K562 (cell line): ENCODE results near the gene SIT1. TPM values are rescaled to one million over a fixed set of nuclear protein-coding genes. Genes with fewer than 3 reads are reported as not detected.

Experiments
- ATAC-seq: fragments of 200-7000 bp; cut with Tn5 transposase; 3 replicates; pipeline ENCODE4 v1.9.1; 2020; ENCODE audit warnings: moderate library complexity
- BruUV-seq: library from RNA; stranded (reverse); fragments of 400-500 nt; replicated peaks from 2 replicates; lab custom pipeline; 2021; lab: Mats Ljungman, UMichigan
- CTCF ChIA-PET: fragments of 300-600 bp; formaldehyde crosslinking; extraction: SDS; loops from one replicate; lab custom pipeline; 2021; ENCODE audit warnings: low intra/inter-chr PET ratio; lab: Yijun Ruan, JAX
- POLR2A ChIA-PET: fragments of 300-600, 350-650 bp; sonication (Branson Sonifier 250); formaldehyde crosslinking; extraction: SDS; loops from one replicate; lab custom pipeline; 2021; ENCODE audit warnings: antibody characterized with exemption, inconsistent platforms; lab: Yijun Ruan, JAX
- DNase-seq, 4 experiments: peaks; one replicate each; pipeline versions ENCODE4 v3.0.0 to v3.0.0-alpha.2; 2011 to 2018; ENCODE audit warnings: low spot score in 3 of 4, mixed read lengths in 3 of 4; ENCODE audit errors: extremely low read depth in 1 of 4
- FAIRE-seq: peaks from 2 replicates; lab custom pipeline; 2011; peaks lifted over from hg19 to GRCh38; lab: Jason Lieb, UNC
- H2AFZ ChIP-seq: 2 replicates; pipeline ENCODE4 v1.6.0; 2011; ENCODE audit warnings: low read depth, low read length, control low read depth, inconsistent platforms
- H3K27ac ChIP-seq: fragments of 200-600 bp; 3 replicates; pipeline ENCODE4 v1.8.0; 2011; ENCODE audit warnings: low read depth, mild to moderate bottlenecking, control low read depth, inconsistent platforms, low read length, moderate library complexity, mixed read lengths; ENCODE audit errors: extremely low read depth
- H3K27me3 ChIP-seq, 2 experiments: fragments of 300-600 bp in 1 of 2; 2 replicates in 1 of 2; 3 replicates in 1 of 2; pipeline versions ENCODE4 v1.6.0 to v1.8.0; 2011; ENCODE audit warnings: inconsistent platforms in 2 of 2, low read length in 2 of 2, mild to moderate bottlenecking in 1 of 2, mixed read lengths in 1 of 2, moderate library complexity in 1 of 2; ENCODE audit not compliant: control insufficient read depth in 2 of 2, insufficient read depth in 2 of 2
- H3K36me3 ChIP-seq: fragments of 300-600 bp; 3 replicates; pipeline ENCODE4 v1.8.0; 2011; ENCODE audit warnings: mild to moderate bottlenecking, low read length, inconsistent platforms; ENCODE audit not compliant: control insufficient read depth, insufficient read depth
- H3K4me1 ChIP-seq, 2 experiments: fragments of 200-600 bp in 1 of 2; replicated peaks in 1 of 2; 2 replicates in 1 of 2; 3 replicates in 1 of 2; pipeline versions ENCODE4 v1.5.1 to v1.8.0; 2011; ENCODE audit warnings: inconsistent platforms in 2 of 2, low read length in 2 of 2, mild to moderate bottlenecking in 1 of 2, mixed read lengths in 1 of 2, moderate library complexity in 1 of 2; ENCODE audit not compliant: control insufficient read depth in 2 of 2, insufficient read depth in 2 of 2
- H3K4me2 ChIP-seq: 2 replicates; pipeline ENCODE4 v1.6.1; 2011; ENCODE audit warnings: low read length, control low read depth, inconsistent platforms, mixed read lengths; ENCODE audit not compliant: insufficient read depth
- H3K4me3 ChIP-seq: fragments of 200-600 bp; sonication (generic), shearing (Covaris generic); 2 replicates; pipeline ENCODE4 v1.5.1; 2016; ENCODE audit warnings: control low read depth, inconsistent platforms
- H3K79me2 ChIP-seq: fragments of 200-600 bp; 3 replicates; pipeline ENCODE4 v1.8.0; 2011; ENCODE audit warnings: low read length, inconsistent platforms; ENCODE audit not compliant: control insufficient read depth, insufficient read depth
- H3K9ac ChIP-seq, 2 experiments: 2 replicates each; pipeline versions ENCODE4 v1.6.0 to v1.6.1; 2011; ENCODE audit warnings: low read depth in 2 of 2, low read length in 2 of 2, control low read depth in 1 of 2, inconsistent platforms in 1 of 2, mild to moderate bottlenecking in 1 of 2, mixed read lengths in 1 of 2; ENCODE audit not compliant: insufficient read depth in 1 of 2
- H3K9me1 ChIP-seq: one replicate; pipeline ENCODE4 v1.6.0; 2011; ENCODE audit warnings: inconsistent platforms, mild to moderate bottlenecking, low read length, moderate library complexity; ENCODE audit not compliant: control insufficient read depth, insufficient read depth
- H3K9me3 ChIP-seq: replicated peaks from 2 replicates; pipeline ENCODE4 v1.5.1; 2011; ENCODE audit warnings: low read depth, low read length, inconsistent platforms; ENCODE audit not compliant: control insufficient read depth, insufficient read depth
- H4K20me1 ChIP-seq: replicated peaks from 2 replicates; pipeline ENCODE4 v1.6.1; 2011; ENCODE audit warnings: low read length, inconsistent platforms, mixed read lengths; ENCODE audit not compliant: control insufficient read depth, insufficient read depth
- C11orf30 ChIP-seq: fragments of 450-650 bp; IDR thresholded peaks from 2 replicates; pipeline ENCODE4 v1.6.1; 2016; ENCODE audit warnings: low read depth, mild to moderate bottlenecking
- CBX3 ChIP-seq, 2 experiments: IDR thresholded peaks; 1 replicate in 1 of 2; 2 replicates in 1 of 2; pipeline ENCODE4 v1.6.1; 2012; ENCODE audit warnings: inconsistent platforms in 2 of 2, low read length in 2 of 2, borderline replicate concordance in 1 of 2, control low read depth in 1 of 2
- GABPA ChIP-seq: fragments of 200-800 bp; sonication (Bioruptor generic); conservative IDR thresholded peaks from 2 replicates; pipeline ENCODE4 v1.6.1; 2016; ENCODE audit warnings: low read depth, missing genetic modification characterization, missing compliant biosample characterization
- MAZ ChIP-seq, 2 experiments: fragments of 450-650 bp in 1 of 2; sonication (generic) in 1 of 2; formaldehyde crosslinking; IDR thresholded peaks in 1 of 2; conservative IDR thresholded peaks in 1 of 2; 2 replicates each; pipeline versions ENCODE4 v1.4.0 to v1.5.0; 2020; ENCODE audit warnings: mild to moderate bottlenecking in 1 of 2, missing genetic modification reagents in 1 of 2
- MNT ChIP-seq, 2 experiments: fragments of 450-650 bp; conservative IDR thresholded peaks; 2 replicates each; pipeline ENCODE4 v1.6.1; 2017; ENCODE audit warnings: mild to moderate bottlenecking in 2 of 2, moderate library complexity in 2 of 2
- NBN ChIP-seq: fragments of 450-650 bp; IDR thresholded peaks from 2 replicates; pipeline ENCODE4 v1.6.1; 2016; ENCODE audit warnings: low read depth, mild to moderate bottlenecking
- POLR2H ChIP-seq: IDR thresholded peaks from 2 replicates; pipeline ENCODE4 v1.6.1; 2016; ENCODE audit warnings: missing genetic modification characterization, low read depth, mild to moderate bottlenecking, control low read depth, missing compliant biosample characterization, moderate library complexity
- STAT5A ChIP-seq: IDR thresholded peaks from 2 replicates; pipeline ENCODE4 v1.6.1; 2012; ENCODE audit warnings: low read length, inconsistent platforms, borderline replicate concordance
- ZBTB1 ChIP-seq: sonication (generic); formaldehyde crosslinking; IDR thresholded peaks from 2 replicates; pipeline ENCODE4 v1.8.1; 2023; ENCODE audit warnings: missing genetic modification reagents, low read depth, mild to moderate bottlenecking, borderline replicate concordance
- ZBTB34 ChIP-seq: fragments of 250-450 bp; sonication (Bioruptor Pico); IDR thresholded peaks from 2 replicates; pipeline ENCODE4 v1.8.0; 2021; ENCODE audit warnings: mild to moderate bottlenecking, moderate library complexity
- ZNF408 ChIP-seq: fragments of 250-450 bp; sonication (Bioruptor Pico); IDR thresholded peaks from 2 replicates; pipeline ENCODE4 v1.4.0; 2020; ENCODE audit warnings: low read depth, mild to moderate bottlenecking, moderate library complexity
- ZNF717 ChIP-seq: fragments of 250-450 bp; sonication (Bioruptor Pico); IDR thresholded peaks from 2 replicates; pipeline ENCODE4 v1.5.0; 2021
- WGBS: fragments of 100-300 bp; shearing (Covaris generic); methylation state at CpG from one replicate; pipeline ENCODE4 v1.1.6; 2016; ENCODE audit warnings: low coverage, mixed read lengths; ENCODE audit not compliant: insufficient coverage; ENCODE audit errors: missing lambda C conversion rate; 5-methylcytosine and 5-hydroxymethylcytosine counted together
- in situ Hi-C: fragments of 300-500 bp; cut with MboI; formaldehyde crosslinking; loops from 4 replicates; pipeline ENCODE4 v1.15.0; 2018; ENCODE audit warnings: inconsistent platforms, mixed read lengths
- intact Hi-C: fragments of 100-400 bp; cut with micrococcal nuclease; formaldehyde crosslinking; loops from 2 replicates; pipeline ENCODE4 v1.14.2; 2022
- polyA plus RNA-seq, 8 experiments: library from polyadenylated mRNA; depleted of rRNA in 4 of 8; stranded (reverse) in 5 of 8; unstranded in 3 of 8; fragments of >200 nt; fragmentation: Nextera tagmentation in 2 of 8; fragmentation: Illumina TruSeq in 1 of 8; extraction: Ambion mirVana in 2 of 8; extraction: Trizol in 1 of 8; gene quantifications; 2 replicates each; pipeline versions ENCODE4 v1.2.1 to v1.2.3, GENCODE V29; 2011 to 2014; ENCODE audit warnings: inconsistent platforms in 1 of 8, missing spikeins in 1 of 8
- total RNA-seq, 7 experiments: library from RNA; depleted of rRNA in 6 of 7; stranded (reverse); fragments of >200 nt in 6 of 7; fragmentation: Illumina TruSeq in 2 of 7; extraction: Trizol in 2 of 7; gene quantifications; 2 replicates each; pipeline versions ENCODE4 v1.2.1 to v1.2.3, GENCODE V29; 2011 to 2021; ENCODE audit warnings: low replicate concordance in 1 of 7

Gene SIT1
- total and polyA plus RNA-seq, 9 of the 15 experiments (the other 6 are each of a cell fraction or from before 2014, with no cell fraction given), result not detected

GRCh38 chr9:35661756-35662350, 11.1 kb upstream of the SIT1 start:
- no peak overlapping the region for H3K4me3 ChIP-seq
- H3K36me3 ChIP-seq, result peaks cover 36% of the 10 kb centered on the region; the same call in 2 of the 3 replicates
- peaks cover 24 to 34% of the 10 kb centered on the region in 2 experiments for H3K4me1 ChIP-seq
- H3K9me1 ChIP-seq, result no peaks in the 10 kb centered on the region
- H4K20me1 ChIP-seq, result no peaks in the 10 kb centered on the region
- H2AFZ ChIP-seq, result no peak overlapping the region
- H3K79me2 ChIP-seq, result peaks cover 26% of the 10 kb centered on the region
- 47% methylated on average over 2 of the region's 3 CpGs for WGBS
- ATAC-seq, result no peak
- H3K27ac ChIP-seq, result peak overlapping the region; percentile 30; the same call in 1 of the 3 replicates
- no peaks in the 10 kb centered on the region for H3K27me3 ChIP-seq
- POLR2A ChIA-PET, result interaction anchor here (0.7 to 1.5 kb wide), 8 partner anchors 14 to 153 kb away, joined by 3 to 5 read pairs (median 4); partner anchors contain the start of genes CREB3, HINT2 and TLN1
- CTCF ChIA-PET, result no interaction called here
- BruUV-seq, result no TSS peak
- H3K4me2 ChIP-seq, result no peak overlapping the region
- no peak overlapping the region for H3K9ac ChIP-seq
- no peak for FAIRE-seq
- no peaks in the 10 kb centered on the region for H3K9me3 ChIP-seq
- intact Hi-C loops (loop anchor here (10.0 kb wide), 1 partner anchor 153 kb away; the partner anchor contains the start of genes HINT2 and SPAG8), in situ Hi-C loops (no loop called here)
- no peak for DNase-seq
- no peak for TF ChIP-seq ZNF408 (CRISPR knock-in tag)
- TF ChIP-seq CBX3 (IDR thresholded peaks at IDR 0.05; ENCODE audit: borderline replicate concordance in 1 of 2, low read length in 2 of 2), result no peak
- no peak for TF ChIP-seq ZBTB34 (CRISPR knock-in tag)
- TF ChIP-seq ZBTB1 (CRISPR knock-in tag), result no peak
- no peak for TF ChIP-seq ZNF717 (CRISPR knock-in tag)
- no peak for TF ChIP-seq C11orf30
- no peak for TF ChIP-seq STAT5A
- no peak for TF ChIP-seq GABPA
- no peak for TF ChIP-seq MNT (conservative IDR thresholded peaks at IDR 0.05)
- no peak for TF ChIP-seq NBN
- TF ChIP-seq POLR2H (tag), result no peak
- no peak for TF ChIP-seq MAZ (CRISPR knock-in tag; conservative IDR thresholded peaks at IDR 0.05 in 1 of 2, IDR thresholded peaks at IDR 0.05 in 1 of 2)
